HG03354 (cell line): ENCODE measurements around the gene PTPN20.

ENCODE experiments used
- ATAC-seq: cut with Tn5 transposase; IDR thresholded peaks from one replicate; pipeline ENCODE4 v1.9.1; 2021; ENCODE audit warnings: mild to moderate bottlenecking; ENCODE audit not compliant: unreplicated experiment, poor library complexity, severe bottlenecking

The PTPN20 gene

GRCh38 chr10:47018026-47018735 lies 107.0 kb downstream of the PTPN20 start:
- no peak for ATAC-seq

DNA sequence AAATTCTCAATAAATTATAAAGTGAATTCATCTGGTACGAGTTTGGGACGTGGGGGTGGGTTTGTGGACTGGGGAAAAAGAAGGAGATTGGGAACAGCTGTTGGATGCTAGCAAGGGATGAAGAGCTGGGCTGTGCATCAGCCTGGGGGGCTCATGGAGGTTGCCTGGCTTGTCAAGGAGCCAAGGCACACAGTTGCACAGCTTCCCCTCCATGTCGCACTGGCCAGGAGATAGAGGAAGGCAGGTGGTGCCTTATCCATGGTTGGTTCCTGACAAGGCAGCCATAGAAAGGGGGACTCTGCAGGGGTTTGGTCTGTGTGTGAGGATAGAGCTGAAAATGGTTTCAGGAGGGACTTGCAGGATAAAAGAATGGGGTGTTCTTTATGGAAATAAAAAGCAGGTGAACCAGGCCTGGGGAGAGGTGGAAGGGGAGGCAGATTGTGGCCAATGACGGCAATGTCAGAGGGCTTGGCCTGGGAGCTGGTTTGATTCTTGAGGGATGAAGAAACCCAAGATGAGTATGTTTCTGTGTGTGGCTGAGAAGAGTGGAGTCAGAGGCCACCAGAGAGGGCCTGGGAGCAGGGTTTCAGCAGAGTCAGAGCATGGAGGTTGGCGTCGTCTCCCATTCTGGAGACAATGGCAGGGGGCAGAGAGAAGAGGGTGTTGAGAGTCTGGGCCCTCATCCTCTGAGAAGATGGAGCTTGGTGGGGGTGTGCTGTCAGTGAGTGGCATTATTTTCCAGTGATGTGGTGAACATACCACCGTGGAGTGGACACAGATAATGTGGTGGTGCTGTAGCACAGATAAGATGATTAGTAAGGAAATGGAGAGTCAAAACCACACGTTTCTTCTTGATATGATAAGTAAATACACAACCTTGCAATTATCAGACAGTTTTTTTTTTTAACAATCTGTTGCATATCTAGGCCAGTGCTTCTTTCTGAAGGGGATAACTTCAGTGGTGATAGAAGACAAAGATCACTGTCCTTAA lies 108.2 kb downstream of the PTPN20 start:
- no peak for ATAC-seq

GRCh38 chr10:47020471-47020870 lies 109.2 kb downstream of the PTPN20 start:
- ATAC-seq, result no peak

- no peak for ATAC-seq
These were observed 110.6 kb downstream of the PTPN20 start for GRCh38 chr10:47021850-47022249.

DNA sequence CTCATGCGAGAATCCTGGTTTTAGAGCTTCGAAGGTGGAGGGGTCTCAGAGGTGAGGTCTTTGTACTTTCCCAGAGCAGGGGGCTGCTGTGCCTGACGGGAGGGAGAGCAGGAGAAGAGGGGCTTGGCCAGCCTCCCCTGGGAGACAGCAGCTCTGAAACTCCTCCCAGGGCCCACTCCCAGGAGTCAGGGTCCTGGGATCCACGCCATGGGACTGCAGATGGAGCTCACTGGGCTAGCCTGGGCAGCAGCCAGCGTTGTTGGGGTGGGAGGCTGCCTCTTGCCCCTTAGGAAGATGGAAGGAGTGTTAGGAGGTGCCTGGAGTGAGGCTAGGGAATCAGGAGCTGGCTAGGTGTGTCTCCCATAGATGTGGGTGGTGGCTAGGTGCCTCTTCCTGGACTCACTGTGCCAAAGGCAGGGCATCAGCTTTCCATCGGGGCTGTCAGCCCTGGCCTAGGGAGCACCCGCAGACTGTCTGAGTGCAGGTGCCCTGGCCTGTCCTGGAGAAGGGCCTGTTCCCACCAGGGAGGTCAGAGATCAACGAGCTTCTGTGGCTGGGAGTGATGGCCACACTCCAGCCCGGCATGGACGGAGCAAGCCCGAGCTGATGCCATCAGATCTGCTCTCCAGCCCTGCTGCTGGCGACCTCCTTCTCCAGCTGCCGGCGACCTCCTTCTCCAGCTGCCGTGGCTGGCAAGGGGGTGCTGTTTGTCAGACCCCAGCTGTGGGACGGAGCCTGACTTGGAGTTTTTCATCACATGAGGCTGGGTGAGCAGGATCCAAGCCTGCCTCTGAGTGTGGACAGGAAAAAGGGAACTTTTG lies 111.3 kb downstream of the PTPN20 start:
- no peak for ATAC-seq

- no peak for ATAC-seq
These were observed 112.2 kb downstream of the PTPN20 start for GRCh38 chr10:47023237-47024045.

DNA sequence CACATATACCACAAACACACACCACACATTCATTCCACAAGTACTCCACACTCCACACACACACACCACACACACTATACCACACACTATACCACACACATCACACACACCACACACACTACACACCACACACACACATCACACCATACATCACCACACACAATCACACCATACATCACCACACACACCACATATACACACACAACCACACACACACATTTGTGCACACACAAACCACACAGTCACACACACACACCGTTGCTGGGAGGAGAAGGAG lies 112.8 kb downstream of the PTPN20 start:
- ATAC-seq, result no peak

DNA sequence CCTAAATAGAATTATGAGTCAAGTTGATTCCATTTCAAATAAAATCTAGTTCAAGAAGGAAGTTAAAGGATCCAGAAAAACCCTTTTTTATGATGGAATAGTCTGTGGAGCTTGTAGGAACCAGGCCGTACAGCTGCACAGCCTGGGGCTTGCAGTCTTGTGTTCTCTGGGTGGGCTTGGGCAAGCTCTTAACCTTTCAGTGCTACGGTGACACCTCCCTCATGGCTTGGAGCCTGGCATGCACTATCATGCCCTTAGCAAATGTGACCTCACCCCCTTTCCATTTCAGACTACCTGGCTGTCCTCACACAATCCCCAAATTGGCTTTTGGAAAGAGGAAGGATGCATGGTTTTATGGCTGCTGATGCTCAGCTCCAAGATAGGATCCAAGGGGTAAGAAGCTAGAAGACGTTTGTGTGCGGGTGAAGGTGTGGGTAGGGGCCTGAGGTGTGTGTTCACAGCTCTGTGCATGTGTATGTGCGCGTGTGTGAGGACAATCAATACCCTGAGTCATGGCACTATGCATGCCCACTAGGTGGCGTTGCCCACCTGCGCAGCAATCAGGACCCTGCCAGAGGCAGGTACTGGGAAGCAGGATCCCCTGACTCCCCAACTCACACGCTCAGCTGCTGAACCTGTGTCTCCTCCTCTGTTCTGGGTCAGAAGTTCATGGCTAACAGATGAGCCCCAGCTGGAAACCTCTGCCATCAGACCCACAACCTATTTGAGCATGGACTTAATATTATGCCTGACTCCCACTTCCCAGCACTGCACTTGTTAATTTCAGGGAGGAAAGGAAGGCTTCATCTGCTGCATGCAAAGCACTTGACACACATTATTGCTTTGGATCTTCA lies 113.4 kb downstream of the PTPN20 start:
- peak; percentile 63 for ATAC-seq

DNA sequence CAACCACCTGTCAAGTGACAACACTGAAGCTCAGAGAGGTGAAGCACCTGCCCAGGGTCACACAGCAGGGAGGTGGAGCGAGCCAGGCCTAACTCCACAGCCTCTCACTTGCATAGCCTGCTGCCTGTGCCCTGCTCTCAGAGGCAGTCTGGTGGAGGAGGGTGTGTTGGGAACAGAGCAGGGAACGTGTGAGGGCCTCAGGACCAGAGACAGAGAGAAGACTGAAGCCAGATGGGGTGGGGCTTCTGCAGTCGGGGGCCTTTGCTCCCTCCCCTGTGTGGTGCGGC lies 114.0 kb downstream of the PTPN20 start:
- ATAC-seq, result no peak

GRCh38 chr10:47025540-47026300 lies 114.5 kb downstream of the PTPN20 start:
- no peak for ATAC-seq

- ATAC-seq, result no peak
These were observed 115.3 kb downstream of the PTPN20 start for GRCh38 chr10:47026301-47027107.

- no peak for ATAC-seq
These were observed 116.0 kb downstream of the PTPN20 start for GRCh38 chr10:47027108-47027783.

DNA sequence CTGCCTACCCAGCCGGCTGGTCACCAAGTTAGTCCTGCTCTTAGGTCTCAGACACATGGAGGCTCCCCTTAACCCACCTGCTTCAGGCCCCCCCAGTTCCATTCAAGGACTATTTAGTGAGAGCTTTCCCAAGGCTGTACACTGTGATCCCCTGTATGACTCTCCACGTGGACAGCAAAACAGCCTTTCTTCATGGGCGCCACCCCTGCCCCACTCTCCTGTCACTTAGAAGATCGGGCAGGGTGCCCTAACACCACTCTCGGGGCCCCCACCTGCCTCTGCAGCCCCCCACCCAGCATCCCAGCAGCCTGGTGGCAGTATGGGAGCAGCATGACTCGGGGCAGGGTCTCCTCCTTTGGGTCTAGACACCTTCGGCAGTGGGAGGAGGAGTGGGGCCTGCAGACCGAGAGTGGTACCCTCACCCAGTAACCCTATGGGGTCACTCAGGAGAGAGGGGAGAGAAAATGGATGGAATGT lies 116.6 kb downstream of the PTPN20 start:
- ATAC-seq, result no peak

DNA sequence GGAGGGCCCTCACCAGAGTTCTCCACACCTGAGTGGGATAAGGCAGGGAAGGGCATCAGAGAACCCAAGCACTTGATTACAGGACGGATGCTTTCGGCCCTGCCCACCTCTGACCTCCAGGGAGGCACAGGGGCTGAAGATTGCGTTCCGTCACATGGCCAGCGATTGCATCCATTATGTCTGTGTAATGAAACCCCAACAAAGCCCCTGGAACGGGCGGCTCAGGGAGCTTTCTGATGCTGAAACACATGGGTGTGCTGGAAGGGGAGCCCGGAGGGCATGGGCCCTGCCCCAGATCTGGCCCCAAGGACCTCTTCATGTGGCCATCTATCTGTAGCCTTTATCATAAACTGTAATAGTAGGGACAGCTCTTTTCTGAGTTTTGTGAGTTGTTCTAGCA lies 117.2 kb downstream of the PTPN20 start:
- no peak for ATAC-seq

DNA sequence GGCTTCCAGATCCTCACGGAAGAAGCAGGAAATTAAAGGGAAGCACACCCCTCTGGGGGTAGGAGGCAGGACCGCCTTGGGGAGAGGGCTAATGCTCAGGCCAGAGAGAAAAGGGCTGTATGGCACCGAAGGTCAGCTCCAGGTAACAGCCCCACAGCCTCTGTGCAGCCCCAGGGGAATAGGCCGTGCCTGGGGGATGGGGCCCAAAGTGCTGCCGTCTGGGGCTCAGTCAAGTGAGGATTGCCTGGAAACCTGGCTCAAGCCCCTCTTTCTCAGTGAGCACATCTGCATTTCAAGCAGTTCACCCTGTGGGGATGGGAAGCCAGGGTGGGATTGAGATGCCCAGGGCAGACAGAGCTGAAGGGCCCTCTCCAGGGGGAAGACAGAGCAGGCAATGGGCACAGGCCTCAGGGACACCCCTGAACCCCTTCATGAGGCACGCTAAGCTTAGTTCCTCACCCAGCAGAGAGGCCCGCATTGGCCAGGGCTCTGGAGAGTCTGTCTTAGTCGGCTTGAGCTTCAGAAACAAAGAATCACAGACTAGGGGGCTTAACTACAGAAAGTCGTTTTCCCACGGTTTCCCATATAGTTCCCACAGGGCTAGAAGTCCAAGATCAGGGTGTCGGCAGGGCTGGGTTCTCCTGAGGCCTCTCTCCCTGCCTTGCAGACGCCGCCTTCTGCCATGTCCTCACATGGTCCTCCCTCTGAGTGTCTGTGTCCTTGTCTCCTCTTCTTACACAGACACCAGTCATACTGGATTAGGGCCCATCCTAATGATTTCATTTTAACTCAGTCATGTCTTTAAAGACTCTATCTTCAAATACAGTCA lies 118.2 kb downstream of the PTPN20 start:
- no peak for ATAC-seq

- ATAC-seq, result no peak
These were observed 119.0 kb downstream of the PTPN20 start for GRCh38 chr10:47030191-47030703.
